Mesenchymal stem cell (in vitro differentiated cells and primary cell): ENCODE measurements around the gene CFAP52.

Source experiments
- DNase-seq: peaks from one replicate; pipeline ENCODE4 v3.0.0-alpha.2; 2013
- H2AFZ ChIP-seq: one replicate; pipeline ENCODE4 v1.6.1; 2013; ENCODE audit warnings: low read depth, mild to moderate bottlenecking, control low read depth, inconsistent platforms, low read length, moderate library complexity
- H2AK5ac ChIP-seq: 2 replicates; pipeline ENCODE4 v1.6.1; 2013; ENCODE audit warnings: low read length, moderate library complexity, mild to moderate bottlenecking, inconsistent platforms; ENCODE audit not compliant: severe bottlenecking
- H2BK120ac ChIP-seq: one replicate; pipeline ENCODE4 v1.6.1; 2013; ENCODE audit warnings: low read depth, mild to moderate bottlenecking, inconsistent platforms, low read length, moderate library complexity
- H2BK12ac ChIP-seq, 2 experiments: one replicate each; pipeline ENCODE4 v1.6.1; 2013; ENCODE audit warnings: inconsistent platforms in 2 of 2, low read length in 2 of 2, mild to moderate bottlenecking in 2 of 2, moderate library complexity in 2 of 2, control low read depth in 1 of 2
- H2BK15ac ChIP-seq: one replicate; pipeline ENCODE4 v1.6.1; 2013; ENCODE audit warnings: mild to moderate bottlenecking, low read depth, inconsistent platforms; ENCODE audit not compliant: poor library complexity, severe bottlenecking
- H2BK5ac ChIP-seq: 2 replicates; pipeline ENCODE4 v1.6.1; 2013; ENCODE audit warnings: low read depth, mild to moderate bottlenecking, low read length, control low read depth, inconsistent platforms; ENCODE audit not compliant: poor library complexity, severe bottlenecking
- H3K14ac ChIP-seq, 2 experiments: one replicate each; pipeline ENCODE4 v1.6.1; 2013; ENCODE audit warnings: inconsistent platforms in 2 of 2, low read length in 2 of 2, control low read depth in 1 of 2, mild to moderate bottlenecking in 1 of 2, moderate library complexity in 1 of 2
- H3K18ac ChIP-seq, 2 experiments: one replicate each; pipeline ENCODE4 v1.6.1; 2013; ENCODE audit warnings: inconsistent platforms in 2 of 2, low read length in 2 of 2, control low read depth in 1 of 2, low read depth in 1 of 2, mild to moderate bottlenecking in 1 of 2
- H3K23ac ChIP-seq, 2 experiments: one replicate each; pipeline ENCODE4 v1.6.1; 2013; ENCODE audit warnings: inconsistent platforms in 2 of 2, low read length in 2 of 2, mild to moderate bottlenecking in 2 of 2, moderate library complexity in 2 of 2, control low read depth in 1 of 2
- H3K27ac ChIP-seq: 2 replicates; pipeline ENCODE4 v1.5.1; 2013; ENCODE audit warnings: mild to moderate bottlenecking, moderate library complexity, low read length, control low read depth, inconsistent platforms; ENCODE audit not compliant: poor library complexity, severe bottlenecking
- H3K27me3 ChIP-seq, 2 experiments: 2 replicates each; pipeline versions ENCODE4 v1.6.1 to v1.7.0; 2013; ENCODE audit warnings: low read length in 2 of 2, mild to moderate bottlenecking in 2 of 2, moderate library complexity in 2 of 2, control low read depth in 1 of 2, inconsistent platforms in 1 of 2; ENCODE audit not compliant: control insufficient read depth in 1 of 2, insufficient read depth in 1 of 2
- H3K36me3 ChIP-seq, 2 experiments: 2 replicates each; pipeline versions ENCODE4 v1.6.1 to v1.7.0; 2013; ENCODE audit warnings: low read length in 2 of 2, control low read depth in 1 of 2, inconsistent platforms in 1 of 2, low read depth in 1 of 2, mild to moderate bottlenecking in 1 of 2; ENCODE audit not compliant: insufficient read depth in 2 of 2, control insufficient read depth in 1 of 2
- H3K4ac ChIP-seq, 2 experiments: one replicate each; pipeline ENCODE4 v1.6.1; 2013; ENCODE audit warnings: inconsistent platforms in 2 of 2, low read length in 2 of 2, mild to moderate bottlenecking in 2 of 2, moderate library complexity in 2 of 2, control low read depth in 1 of 2, low read depth in 1 of 2
- H3K4me1 ChIP-seq: 2 replicates; pipeline ENCODE4 v1.6.1; 2013; ENCODE audit warnings: low read depth, low read length, control low read depth; ENCODE audit not compliant: control insufficient read depth, insufficient read depth
- H3K4me2 ChIP-seq: 2 replicates; pipeline ENCODE4 v1.6.1; 2013; ENCODE audit warnings: low read length, mild to moderate bottlenecking, inconsistent platforms; ENCODE audit not compliant: poor library complexity, severe bottlenecking
- H3K4me3 ChIP-seq, 2 experiments: 2 replicates each; pipeline versions ENCODE4 v1.5.1 to v1.7.0; 2013; ENCODE audit warnings: low read length in 2 of 2, mild to moderate bottlenecking in 2 of 2, control low read depth in 1 of 2, low read depth in 1 of 2; ENCODE audit not compliant: insufficient read depth in 1 of 2
- H3K79me1 ChIP-seq: replicated peaks from 2 replicates; pipeline ENCODE4 v1.6.1; 2013; ENCODE audit warnings: mild to moderate bottlenecking, control low read depth, low read length, inconsistent platforms; ENCODE audit not compliant: poor library complexity, severe bottlenecking
- H3K9ac ChIP-seq: 2 replicates; pipeline ENCODE4 v1.7.0; 2013; ENCODE audit warnings: mild to moderate bottlenecking, low read length, moderate library complexity
- H3K9me3 ChIP-seq: 2 replicates; pipeline ENCODE4 v1.7.0; 2013; ENCODE audit warnings: mild to moderate bottlenecking, low read length; ENCODE audit not compliant: control insufficient read depth
- H4K8ac ChIP-seq: one replicate; pipeline ENCODE4 v1.6.1; 2013; ENCODE audit warnings: inconsistent platforms, mild to moderate bottlenecking, low read length, moderate library complexity
- H4K91ac ChIP-seq: one replicate; pipeline ENCODE4 v1.6.1; 2013; ENCODE audit warnings: mild to moderate bottlenecking, low read length, inconsistent platforms
- WGBS: methylation state at CpG from one replicate; pipeline ENCODE4 v1.1.7; 2013; ENCODE audit warnings: mixed read lengths; 5-methylcytosine and 5-hydroxymethylcytosine counted together

Gene CFAP52

GRCh38 chr17:9538626-9539025 is 37.8 kb upstream of the CFAP52 start:
- no peaks in the 10 kb centered on the region for H3K4me1 ChIP-seq
- H3K4me2 ChIP-seq, result no peak overlapping the region
- peaks cover 4 to 9% of the 10 kb centered on the region in 2 experiments for H3K36me3 ChIP-seq
- peaks cover 10% of the 10 kb centered on the region for H3K79me1 ChIP-seq
- H2AFZ ChIP-seq, result no peak overlapping the region
- H3K23ac ChIP-seq, result no peak overlapping the region
- H2BK12ac ChIP-seq, result no peak overlapping the region
- no peak overlapping the region for H4K8ac ChIP-seq
- no peaks in the 10 kb centered on the region for H3K9me3 ChIP-seq
- no peak overlapping the region for H2AK5ac ChIP-seq
- no peak for DNase-seq
- H2BK120ac ChIP-seq, result no peak overlapping the region
- no peaks in the 10 kb centered on the region for H3K27me3 ChIP-seq
- no peak overlapping the region for H3K9ac ChIP-seq
- no peak overlapping the region for H3K4me3 ChIP-seq
- H3K18ac ChIP-seq, result no peak overlapping the region
- 93% methylated on average over 2 of the region's 4 CpGs for WGBS
- no peak overlapping the region for H4K91ac ChIP-seq
- H2BK15ac ChIP-seq, result no peak overlapping the region
- no peak overlapping the region for H3K4ac ChIP-seq
- H3K14ac ChIP-seq, result no peak overlapping the region
- no peak overlapping the region for H3K27ac ChIP-seq
- no peak overlapping the region for H2BK5ac ChIP-seq

GRCh38 chr17:9541718-9542117 is 34.7 kb upstream of the CFAP52 start:
- H3K18ac ChIP-seq, result no peak overlapping the region
- 95% methylated on average over 4 of the region's 4 CpGs for WGBS
- H3K79me1 ChIP-seq, result peaks cover 8% of the 10 kb centered on the region
- H3K36me3 ChIP-seq, result peaks cover 4 to 9% of the 10 kb centered on the region in 2 experiments
- H2BK12ac ChIP-seq, result no peak overlapping the region
- no peak overlapping the region for H3K14ac ChIP-seq
- H2AFZ ChIP-seq, result no peak overlapping the region
- no peak overlapping the region for H3K4me3 ChIP-seq
- H4K91ac ChIP-seq, result no peak overlapping the region
- H3K4me1 ChIP-seq, result peaks cover 4% of the 10 kb centered on the region
- H3K27ac ChIP-seq, result no peak overlapping the region
- H4K8ac ChIP-seq, result no peak overlapping the region
- DNase-seq, result no peak
- no peak overlapping the region for H3K4ac ChIP-seq
- no peak overlapping the region for H2BK120ac ChIP-seq
- no peak overlapping the region for H3K23ac ChIP-seq
- no peak overlapping the region for H2BK5ac ChIP-seq
- H2AK5ac ChIP-seq, result no peak overlapping the region
- no peaks in the 10 kb centered on the region for H3K27me3 ChIP-seq
- H3K9me3 ChIP-seq, result no peaks in the 10 kb centered on the region
- no peak overlapping the region for H3K9ac ChIP-seq
- H3K4me2 ChIP-seq, result no peak overlapping the region
- no peak overlapping the region for H2BK15ac ChIP-seq

DNA sequence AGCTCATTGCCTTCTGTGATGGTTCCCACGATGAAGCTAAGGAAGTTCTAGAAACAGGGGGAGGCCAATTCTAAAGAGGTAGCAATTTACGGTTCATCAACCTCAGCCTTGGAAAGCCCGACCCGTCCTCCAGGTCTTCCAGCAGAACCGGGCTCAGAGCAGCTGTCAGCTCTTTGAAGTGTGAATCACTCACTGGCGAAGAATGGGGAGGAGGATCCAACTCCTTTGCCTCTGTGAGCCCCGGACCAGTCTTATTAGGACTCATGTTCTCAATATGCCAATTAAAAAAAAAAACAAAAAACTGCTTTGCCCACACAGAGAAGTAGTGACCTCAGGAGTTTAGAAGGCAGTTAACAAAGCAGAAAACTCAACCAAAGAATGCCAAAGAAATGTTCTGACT is 32.2 kb upstream of the CFAP52 start:
- H3K9ac ChIP-seq, result no peak overlapping the region
- H2BK120ac ChIP-seq, result no peak overlapping the region
- H2AK5ac ChIP-seq, result no peak overlapping the region
- H3K4me2 ChIP-seq, result no peak overlapping the region
- no peak overlapping the region for H4K8ac ChIP-seq
- no peaks in the 10 kb centered on the region for H3K27me3 ChIP-seq
- peaks cover 4% of the 10 kb centered on the region for H3K4me1 ChIP-seq
- H3K4ac ChIP-seq, result no peak overlapping the region
- no peak for DNase-seq
- peaks cover 4% of the 10 kb centered on the region for H3K79me1 ChIP-seq
- no peak overlapping the region for H3K27ac ChIP-seq
- H3K36me3 ChIP-seq, result peaks cover 4 to 9% of the 10 kb centered on the region in 2 experiments
- no peak overlapping the region for H3K18ac ChIP-seq
- H3K23ac ChIP-seq, result no peak overlapping the region
- no peaks in the 10 kb centered on the region for H3K9me3 ChIP-seq
- no peak overlapping the region for H4K91ac ChIP-seq
- no peak overlapping the region for H2BK15ac ChIP-seq
- no peak overlapping the region for H3K14ac ChIP-seq
- WGBS, result 93% methylated on average over 7 of the region's 7 CpGs
- H2AFZ ChIP-seq, result no peak overlapping the region
- H2BK12ac ChIP-seq, result no peak overlapping the region
- no peak overlapping the region for H2BK5ac ChIP-seq
- H3K4me3 ChIP-seq, result no peak overlapping the region

GRCh38 chr17:9549215-9549614 is 27.2 kb upstream of the CFAP52 start:
- H3K4me1 ChIP-seq, result peaks cover under 1% of the 10 kb centered on the region

More at GRCh38 chr17:9549215-9549614, 27.2 kb upstream of the CFAP52 start:
- Histone ChIP-seq H4K8ac (no peak overlapping the region), H2BK120ac (no peak overlapping the region), H2AK5ac (no peak overlapping the region), H3K4ac (no peak overlapping the region), H2AFZ (no peak overlapping the region), H3K18ac (no peak overlapping the region), H3K27ac (no peak overlapping the region), H3K79me1 (no peaks in the 10 kb centered on the region), H3K4me3 (no peak overlapping the region), H3K23ac (no peak overlapping the region), H3K36me3 (peaks cover 0 to 5% of the 10 kb centered on the region in 2 experiments), H3K14ac (no peak overlapping the region), H4K91ac (no peak overlapping the region), H3K9ac (no peak overlapping the region), H2BK5ac (no peak overlapping the region), H2BK15ac (no peak overlapping the region), H2BK12ac (no peak overlapping the region), H3K9me3 (no peaks in the 10 kb centered on the region), H3K4me2 (no peak overlapping the region), H3K27me3 (no peaks in the 10 kb centered on the region)
- 100% methylated on average over 2 of the region's 2 CpGs for WGBS
- DNase-seq, result no peak
